Epithelial cell of proximal tubule (primary cell): ENCODE measurements around the gene MME. TPM values are rescaled to one million over a fixed set of nuclear protein-coding genes. Genes with fewer than 3 reads are reported as not detected.
A peak's percentile ranks its signal among the peaks of the same experiment; 100 is the strongest.

Experiments
- DNase-seq: peaks from one replicate; pipeline ENCODE4 v3.0.0-alpha.2; 2011; ENCODE audit warnings: low read depth
- H3K4me3 ChIP-seq: 2 replicates; pipeline ENCODE4 v1.5.1; 2011; ENCODE audit warnings: low read depth, mild to moderate bottlenecking, low read length
- total RNA-seq: library from RNA; depleted of rRNA; stranded (reverse); fragments of >200 nt; gene quantifications from 2 replicates; pipeline ENCODE4 v1.2.3, GENCODE V29; 2015
- TF ChIP-seq, protein P1 (sequence below): conservative IDR thresholded peaks from 2 replicates; pipeline ENCODE4 v1.5.1; 2012; ENCODE audit warnings: low read depth, mild to moderate bottlenecking, low read length

MME gene
- total RNA-seq, 1 donor from 2014 or later = 61.6 TPM

DNA sequence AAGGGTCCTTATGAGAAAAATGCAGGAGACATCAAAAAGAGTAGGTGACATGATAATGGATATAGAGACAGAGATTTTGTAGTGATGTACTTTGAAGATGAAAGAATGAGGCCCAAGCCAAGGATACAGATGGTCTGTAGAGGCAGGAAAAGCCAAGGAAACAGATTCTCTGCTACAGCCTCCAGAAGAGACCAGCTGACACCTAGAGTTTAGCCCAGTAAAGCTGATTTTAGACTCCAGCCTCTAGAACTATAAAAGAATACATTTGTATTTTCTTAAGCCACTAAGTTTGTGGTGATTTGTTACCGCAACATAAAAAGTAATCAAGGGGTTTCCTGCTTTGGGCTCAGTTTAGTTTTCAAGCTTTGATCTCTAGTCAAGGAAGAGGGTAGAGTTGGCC is 148.6 kb downstream of the MME start:
- TF ChIP-seq, protein P1, sequence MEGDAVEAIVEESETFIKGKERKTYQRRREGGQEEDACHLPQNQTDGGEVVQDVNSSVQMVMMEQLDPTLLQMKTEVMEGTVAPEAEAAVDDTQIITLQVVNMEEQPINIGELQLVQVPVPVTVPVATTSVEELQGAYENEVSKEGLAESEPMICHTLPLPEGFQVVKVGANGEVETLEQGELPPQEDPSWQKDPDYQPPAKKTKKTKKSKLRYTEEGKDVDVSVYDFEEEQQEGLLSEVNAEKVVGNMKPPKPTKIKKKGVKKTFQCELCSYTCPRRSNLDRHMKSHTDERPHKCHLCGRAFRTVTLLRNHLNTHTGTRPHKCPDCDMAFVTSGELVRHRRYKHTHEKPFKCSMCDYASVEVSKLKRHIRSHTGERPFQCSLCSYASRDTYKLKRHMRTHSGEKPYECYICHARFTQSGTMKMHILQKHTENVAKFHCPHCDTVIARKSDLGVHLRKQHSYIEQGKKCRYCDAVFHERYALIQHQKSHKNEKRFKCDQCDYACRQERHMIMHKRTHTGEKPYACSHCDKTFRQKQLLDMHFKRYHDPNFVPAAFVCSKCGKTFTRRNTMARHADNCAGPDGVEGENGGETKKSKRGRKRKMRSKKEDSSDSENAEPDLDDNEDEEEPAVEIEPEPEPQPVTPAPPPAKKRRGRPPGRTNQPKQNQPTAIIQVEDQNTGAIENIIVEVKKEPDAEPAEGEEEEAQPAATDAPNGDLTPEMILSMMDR = no peak
- DNase-seq = no peak
- no peak overlapping the region for H3K4me3 ChIP-seq

DNA sequence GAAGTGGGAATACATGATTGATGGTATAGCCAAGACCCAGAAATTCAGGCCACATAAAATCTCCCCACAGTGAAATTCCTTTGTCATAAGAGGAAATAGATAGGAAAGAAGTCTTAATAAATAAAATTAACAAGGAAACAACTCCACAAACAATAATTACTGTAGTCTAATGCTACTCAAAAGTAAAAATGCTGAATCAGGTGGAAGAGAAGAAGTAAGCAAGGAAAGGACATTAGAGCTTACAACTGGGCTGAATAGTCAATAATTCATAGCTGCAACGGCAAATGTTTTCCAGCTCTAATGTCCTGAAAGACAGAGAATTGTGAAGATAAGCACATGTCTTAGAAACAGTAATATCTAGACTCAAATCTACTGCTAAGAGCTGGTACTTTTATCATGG is 149.0 kb downstream of the MME start:
- no peak for DNase-seq
- no peak overlapping the region for H3K4me3 ChIP-seq
- TF ChIP-seq, protein P1 = no peak

DNA sequence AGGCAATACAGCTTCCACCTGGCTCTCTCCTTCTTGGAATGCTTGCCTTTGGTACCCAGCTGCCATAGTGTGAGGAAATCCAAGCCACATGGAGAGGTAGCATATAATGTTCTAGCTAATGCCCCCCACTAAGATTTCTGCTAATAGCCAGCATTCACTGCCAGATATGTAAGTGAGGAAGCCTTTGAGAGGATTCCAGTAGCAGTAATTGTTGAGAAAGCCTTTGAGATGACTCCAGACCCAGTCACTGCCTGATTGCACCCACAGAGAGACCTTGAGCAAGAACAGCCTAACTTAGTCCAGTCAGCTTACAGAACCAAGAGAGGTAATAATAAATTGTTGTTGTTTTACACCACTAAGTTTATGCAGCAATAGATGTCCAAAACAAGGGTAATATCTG is 150.3 kb downstream of the MME start:
- no peak overlapping the region for H3K4me3 ChIP-seq
- TF ChIP-seq, protein P1 = no peak
- DNase-seq = no peak

DNA sequence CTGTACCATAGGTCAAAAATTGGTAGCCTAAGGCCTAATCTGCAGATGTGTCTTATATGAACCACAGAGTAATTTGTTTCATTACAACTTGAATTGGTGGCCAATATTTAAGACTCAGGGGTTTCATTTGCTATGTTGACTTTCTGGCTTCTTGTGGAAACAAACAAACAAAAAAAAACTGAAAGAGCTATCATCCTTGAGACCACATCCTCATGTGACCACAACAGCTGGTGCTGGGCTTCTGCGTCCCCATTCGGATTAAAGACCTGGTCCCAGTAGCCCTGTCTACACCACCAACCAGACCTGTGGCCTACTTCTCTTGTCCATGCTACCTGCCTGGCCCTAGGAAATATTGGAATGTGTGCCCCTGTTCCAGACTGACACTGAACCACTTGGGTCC is 151.7 kb downstream of the MME start:
- TF ChIP-seq, protein P1 = no peak
- no peak for DNase-seq
- no peak overlapping the region for H3K4me3 ChIP-seq

DNA sequence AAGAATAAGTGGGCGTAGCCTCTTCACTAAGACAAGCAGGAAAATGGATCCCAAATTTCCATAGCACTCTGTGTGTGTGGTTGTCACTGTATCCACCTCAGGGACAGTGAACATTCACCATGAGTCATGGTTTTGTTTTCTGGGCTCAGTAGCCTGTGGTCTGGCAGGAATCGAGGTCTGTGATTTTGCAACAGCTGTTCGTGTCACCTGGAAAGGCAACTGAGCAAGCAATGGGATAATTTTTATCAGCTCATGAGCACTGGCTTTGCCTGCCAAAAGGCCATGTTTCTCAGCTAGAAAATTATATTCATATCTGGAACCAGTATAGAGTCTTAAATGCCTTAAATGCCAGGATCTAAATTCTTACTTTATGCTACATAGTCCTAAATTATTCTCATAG is 152.5 kb downstream of the MME start:
- DNase-seq = peak; percentile 79
- H3K4me3 ChIP-seq = no peak overlapping the region
- TF ChIP-seq, protein P1 = no peak

DNA sequence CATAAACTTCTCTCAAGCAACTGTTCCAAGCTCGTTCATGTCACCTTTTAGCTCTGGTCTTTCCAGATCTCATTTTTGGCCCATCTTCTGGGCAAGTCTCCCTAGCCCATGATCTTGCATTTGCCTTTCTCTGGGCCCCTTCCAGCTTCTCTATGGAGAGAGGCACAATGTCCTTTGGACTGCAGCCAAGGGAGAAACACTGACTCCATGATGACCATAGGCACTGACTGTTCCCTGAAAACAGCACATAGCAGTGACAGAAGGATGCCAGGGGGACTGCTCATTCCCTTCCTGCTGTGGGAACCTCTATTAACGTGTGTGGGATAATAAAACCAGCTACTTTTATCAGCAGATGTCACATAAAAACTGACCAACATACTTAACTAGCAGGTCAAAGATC is 153.1 kb downstream of the MME start:
- DNase-seq = no peak
- H3K4me3 ChIP-seq = no peak overlapping the region
- TF ChIP-seq, protein P1 = no peak

Other genes starting within 250 kb of the MME start
- not detected in 2 replicates for gene STRIT1, start 213.4 kb downstream of the MME start, total RNA-seq